Endodermal cell (in vitro differentiated cells): ENCODE measurements around the gene XRCC6. TPM values are rescaled to one million over a fixed set of nuclear protein-coding genes. Genes with fewer than 3 reads are reported as not detected.

ENCODE experiments used
- DNase-seq: peaks from one replicate; pipeline ENCODE4 v3.0.0-alpha.2; 2017
- H3K27ac ChIP-seq: 2 replicates; pipeline ENCODE4 v1.5.1; 2013; ENCODE audit warnings: mild to moderate bottlenecking, low read depth, low read length, moderate library complexity
- H3K27me3 ChIP-seq: 2 replicates; pipeline ENCODE4 v1.6.1; 2013; ENCODE audit warnings: mild to moderate bottlenecking, low read length, moderate library complexity; ENCODE audit not compliant: insufficient read depth, control insufficient read depth, poor library complexity, severe bottlenecking
- H3K36me3 ChIP-seq: 2 replicates; pipeline ENCODE4 v1.7.0; 2013; ENCODE audit warnings: mild to moderate bottlenecking, low read length, moderate library complexity; ENCODE audit not compliant: control insufficient read depth, insufficient read depth
- H3K4me1 ChIP-seq: one replicate; pipeline ENCODE4 v1.7.0; 2013; ENCODE audit warnings: low read length; ENCODE audit not compliant: control insufficient read depth, insufficient read depth
- H3K4me3 ChIP-seq: 2 replicates; pipeline ENCODE4 v1.5.1; 2013; ENCODE audit warnings: mild to moderate bottlenecking, low read length, moderate library complexity
- H3K9ac ChIP-seq: 2 replicates; pipeline ENCODE4 v1.6.1; 2013; ENCODE audit warnings: mild to moderate bottlenecking, low read length, moderate library complexity; ENCODE audit not compliant: poor library complexity, severe bottlenecking; ENCODE audit errors: extremely low read depth
- H3K9me3 ChIP-seq: 2 replicates; pipeline ENCODE4 v1.6.1; 2013; ENCODE audit warnings: mild to moderate bottlenecking, low read length, moderate library complexity; ENCODE audit not compliant: control insufficient read depth
- H3K27ac Mint-ChIP-seq: 2 replicates; pipeline ENCODE4 v1.8.0; 2020; ENCODE audit warnings: mixed read lengths
- H3K27me3 Mint-ChIP-seq: 2 replicates; pipeline ENCODE4 v1.8.0; 2021; ENCODE audit warnings: mild to moderate bottlenecking, mixed read lengths; ENCODE audit not compliant: insufficient read depth
- H3K36me3 Mint-ChIP-seq: 2 replicates; pipeline ENCODE4 v1.8.0; 2020; ENCODE audit warnings: low read depth, mixed read lengths
- H3K4me1 Mint-ChIP-seq: 2 replicates; pipeline ENCODE4 v1.8.0; 2020; ENCODE audit warnings: mixed read lengths
- H3K4me3 Mint-ChIP-seq: 2 replicates; pipeline ENCODE4 v1.8.0; 2020; ENCODE audit warnings: mild to moderate bottlenecking, moderate library complexity, mixed read lengths
- H3K9me3 Mint-ChIP-seq: 2 replicates; pipeline ENCODE4 v1.8.0; 2020; ENCODE audit warnings: mild to moderate bottlenecking, mixed read lengths
- CTCF ChIP-seq: fragments of 200-600 bp; sonication (generic); conservative IDR thresholded peaks from 2 replicates; pipeline ENCODE4 v1.5.0; 2021; ENCODE audit warnings: antibody characterized with exemption, mild to moderate bottlenecking
- whole genome bisulfite sequencing, 2 experiments: methylation state at CpG; one replicate each; pipeline versions ENCODE4 v1.1.5 to v1.1.7; 2013; ENCODE audit warnings: missing lambda C conversion rate in 2 of 2, mixed read lengths in 1 of 2; ENCODE audit not compliant: insufficient coverage in 1 of 2, insufficient read length in 1 of 2; 5-methylcytosine and 5-hydroxymethylcytosine counted together
- total RNA-seq, 2 donors: library from RNA; stranded (reverse); fragmentation: NEBNext Ultra II Directional in 1 of 2; extraction: Animal tissue kit (Norgen Biotek cat#: 25700) in 1 of 2; gene quantifications; 2 replicates in 1 of 2; 3 replicates in 1 of 2; pipeline ENCODE4 v1.2.1, GENCODE V29; 2021

XRCC6 gene
- total RNA-seq, 2 donors from 2014 or later: 345 to 387 TPM

GRCh38 chr22:41654322-41654721 is 33.2 kb downstream of the XRCC6 start:
- 94 to 100% methylated on average over 1 to 3 of the region's 3 CpGs for WGBS, 2 experiments
- Histone ChIP-seq H3K9me3 (no peaks in the 10 kb centered on the region), H3K4me3 (no peak overlapping the region), H3K27me3 (no peaks in the 10 kb centered on the region), H3K4me1 (no peaks in the 10 kb centered on the region), H3K27ac (no peak overlapping the region), H3K36me3 (peaks cover 85% of the 10 kb centered on the region), H3K9ac (no peak overlapping the region)
- Mint-ChIP-seq H3K27ac (peak overlapping the region; percentile 74), H3K9me3 (no peaks in the 10 kb centered on the region), H3K36me3 (peaks cover 81% of the 10 kb centered on the region), H3K4me3 (no peak overlapping the region), H3K4me1 (peaks cover 5% of the 10 kb centered on the region), H3K27me3 (no peaks in the 10 kb centered on the region)
- TF ChIP-seq CTCF: no peak
- DNase-seq: no peak

- no peaks in the 10 kb centered on the region for H3K4me1 ChIP-seq
- peaks cover 87% of the 10 kb centered on the region for H3K36me3 Mint-ChIP-seq
- H3K36me3 ChIP-seq: peaks cover 92% of the 10 kb centered on the region
- TF ChIP-seq CTCF: no peak
- DNase-seq: no peak
- peaks cover 5% of the 10 kb centered on the region for H3K4me1 Mint-ChIP-seq
- 97 to 100% methylated on average over 2 to 5 of the region's 5 CpGs for WGBS, 2 experiments
- H3K27me3 ChIP-seq: no peaks in the 10 kb centered on the region
- H3K27me3 Mint-ChIP-seq: no peaks in the 10 kb centered on the region
- no peaks in the 10 kb centered on the region for H3K9me3 Mint-ChIP-seq
- no peaks in the 10 kb centered on the region for H3K9me3 ChIP-seq
- H3K27ac Mint-ChIP-seq: no peak overlapping the region
- H3K4me3 Mint-ChIP-seq: no peak overlapping the region
- no peak overlapping the region for H3K4me3 ChIP-seq
- H3K9ac ChIP-seq: no peak overlapping the region
- H3K27ac ChIP-seq: no peak overlapping the region
These were observed 35.5 kb downstream of the XRCC6 start for GRCh38 chr22:41656556-41656955.

- Histone ChIP-seq H3K27me3 (no peaks in the 10 kb centered on the region), H3K9me3 (no peaks in the 10 kb centered on the region), H3K36me3 (peaks cover 93% of the 10 kb centered on the region), H3K4me1 (no peaks in the 10 kb centered on the region), H3K27ac (no peak overlapping the region), H3K4me3 (no peak overlapping the region), H3K9ac (no peak overlapping the region)
- Mint-ChIP-seq H3K27me3 (no peaks in the 10 kb centered on the region), H3K36me3 (peaks cover 82% of the 10 kb centered on the region), H3K27ac (no peak overlapping the region), H3K4me1 (peaks cover 5% of the 10 kb centered on the region), H3K9me3 (no peaks in the 10 kb centered on the region), H3K4me3 (no peak overlapping the region)
- DNase-seq: no peak
- WGBS, 2 experiments: 91 to 98% methylated on average over 6 of the region's 6 CpGs
- no peak for TF ChIP-seq CTCF
These were observed 36.6 kb downstream of the XRCC6 start for GRCh38 chr22:41657709-41658108.
